Activated B cell treated with CpG ODN at 0.5 μM for 24 hours (primary cell): ENCODE data around the gene SLC24A1. TPM values are rescaled to one million over a fixed set of nuclear protein-coding genes. Genes with fewer than 3 reads are reported as not detected.

ENCODE experiments used
- ATAC-seq: fragments of 200-7000 bp; cut with Tn5 transposase; one replicate; pipeline ENCODE4 v1.10.0; 2021; ENCODE audit warnings: low read depth, mild to moderate bottlenecking, moderate library complexity
- CTCF ChIA-PET: fragments of 350-600 bp; sonication (Branson Sonifier 250); formaldehyde crosslinking; loops from one replicate; lab custom pipeline; 2021; ENCODE audit warnings: antibody characterized with exemption; lab: Charles Lee
- POLR2A ChIA-PET: fragments of 350-600 bp; sonication (Branson Sonifier 250); formaldehyde crosslinking; loops from one replicate; lab custom pipeline; 2021; ENCODE audit warnings: antibody characterized with exemption; lab: Charles Lee
- DNase-seq: peaks from one replicate; pipeline ENCODE4 v3.0.0; 2022
- H3K27ac Mint-ChIP-seq: one replicate; pipeline ENCODE4 v1.8.0; 2020; ENCODE audit warnings: mixed read lengths
- H3K27me3 Mint-ChIP-seq: one replicate; pipeline ENCODE4 v1.8.0; 2021; ENCODE audit warnings: mixed read lengths
- H3K36me3 Mint-ChIP-seq: one replicate; pipeline ENCODE4 v1.8.0; 2021; ENCODE audit warnings: low read depth, mixed read lengths
- H3K4me1 Mint-ChIP-seq: one replicate; pipeline ENCODE4 v1.8.0; 2021; ENCODE audit warnings: mixed read lengths
- H3K4me3 Mint-ChIP-seq: one replicate; pipeline ENCODE4 v1.8.0; 2020; ENCODE audit warnings: mild to moderate bottlenecking, mixed read lengths
- H3K9me3 Mint-ChIP-seq: one replicate; pipeline ENCODE4 v1.8.0; 2020; ENCODE audit warnings: mixed read lengths
- intact Hi-C: fragments of 100-400 bp; cut with micrococcal nuclease; formaldehyde crosslinking; loops from one replicate; pipeline ENCODE4 v1.15.1; 2024
- total RNA-seq: library from RNA; stranded (reverse); gene quantifications from 2 replicates; pipeline ENCODE4 v1.2.3, GENCODE V29; 2022
- TF ChIP-seq, protein P1 (sequence below): fragments of 200-600 bp; IDR thresholded peaks from one replicate; pipeline ENCODE4 v1.8.0; 2022; ENCODE audit warnings: antibody characterized with exemption, mild to moderate bottlenecking

The SLC24A1 gene
- total RNA-seq, 1 donor from 2014 or later, result 4.6 TPM

DNA sequence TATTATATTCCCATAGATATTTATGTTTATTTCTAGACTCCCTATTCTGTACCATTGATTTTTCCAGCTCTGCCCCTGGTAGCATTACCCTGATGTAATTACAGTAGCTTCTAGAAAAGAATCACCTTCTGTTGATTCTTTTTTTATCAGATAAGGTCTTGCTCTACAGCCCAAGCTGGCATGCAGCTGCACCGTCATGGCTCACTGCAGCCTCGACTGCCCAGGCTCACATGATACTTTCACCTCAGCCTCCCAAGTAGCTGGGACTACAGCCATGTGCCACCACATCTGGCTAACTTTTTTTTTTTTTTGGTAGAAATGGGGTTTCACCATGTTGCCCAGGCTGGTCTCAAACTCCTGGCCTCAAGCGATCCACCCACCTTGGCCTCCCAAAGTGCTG is 41.8 kb downstream of the SLC24A1 start:
- H3K36me3 Mint-ChIP-seq, result peaks cover 78% of the 10 kb centered on the region
- POLR2A ChIA-PET, result interaction anchor here (0.7 to 1.0 kb wide), 3 partner anchors 12 to 206 kb away, joined by 3 read pairs; partner anchors contain the start of gene RAB11A

DNA sequence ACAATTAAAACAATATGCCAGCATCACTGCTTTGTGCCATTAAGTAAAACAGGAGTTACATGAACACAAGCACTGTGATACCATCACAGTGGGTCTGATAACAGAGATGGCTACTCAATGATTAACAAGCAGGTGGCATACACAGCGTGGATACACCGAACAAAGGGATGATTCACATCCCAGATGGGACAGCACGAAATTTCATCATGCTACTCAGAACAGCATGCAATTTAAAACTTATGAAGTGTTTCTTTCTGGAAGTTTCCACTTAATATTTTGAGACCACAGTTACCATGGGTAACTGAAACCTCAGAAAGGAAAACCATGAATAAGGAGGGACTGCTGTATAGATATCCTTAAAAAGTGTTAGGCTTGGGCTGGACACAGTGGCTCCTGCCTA is 44.5 kb downstream of the SLC24A1 start:
- TF ChIP-seq, protein P1, sequence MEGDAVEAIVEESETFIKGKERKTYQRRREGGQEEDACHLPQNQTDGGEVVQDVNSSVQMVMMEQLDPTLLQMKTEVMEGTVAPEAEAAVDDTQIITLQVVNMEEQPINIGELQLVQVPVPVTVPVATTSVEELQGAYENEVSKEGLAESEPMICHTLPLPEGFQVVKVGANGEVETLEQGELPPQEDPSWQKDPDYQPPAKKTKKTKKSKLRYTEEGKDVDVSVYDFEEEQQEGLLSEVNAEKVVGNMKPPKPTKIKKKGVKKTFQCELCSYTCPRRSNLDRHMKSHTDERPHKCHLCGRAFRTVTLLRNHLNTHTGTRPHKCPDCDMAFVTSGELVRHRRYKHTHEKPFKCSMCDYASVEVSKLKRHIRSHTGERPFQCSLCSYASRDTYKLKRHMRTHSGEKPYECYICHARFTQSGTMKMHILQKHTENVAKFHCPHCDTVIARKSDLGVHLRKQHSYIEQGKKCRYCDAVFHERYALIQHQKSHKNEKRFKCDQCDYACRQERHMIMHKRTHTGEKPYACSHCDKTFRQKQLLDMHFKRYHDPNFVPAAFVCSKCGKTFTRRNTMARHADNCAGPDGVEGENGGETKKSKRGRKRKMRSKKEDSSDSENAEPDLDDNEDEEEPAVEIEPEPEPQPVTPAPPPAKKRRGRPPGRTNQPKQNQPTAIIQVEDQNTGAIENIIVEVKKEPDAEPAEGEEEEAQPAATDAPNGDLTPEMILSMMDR, result no peak
- no peaks in the 10 kb centered on the region for H3K9me3 Mint-ChIP-seq
- peaks cover 22% of the 10 kb centered on the region for H3K4me1 Mint-ChIP-seq
- peaks cover 85% of the 10 kb centered on the region for H3K36me3 Mint-ChIP-seq
- ATAC-seq (no peak), DNase-seq (no peak)
- CTCF ChIA-PET, result no interaction called here
- H3K27ac Mint-ChIP-seq, result no peak overlapping the region
- POLR2A ChIA-PET, result no interaction called here
- no peaks in the 10 kb centered on the region for H3K27me3 Mint-ChIP-seq
- H3K4me3 Mint-ChIP-seq, result no peak overlapping the region
- intact Hi-C loops, result no loop called here

More for the DNA sequence above, 41.8 kb downstream of the SLC24A1 start:
- peak; percentile 91 for ATAC-seq
- CTCF ChIA-PET, result interaction anchor here (0.7 to 1.1 kb wide), 2 partner anchors 206 to 723 kb away, joined by 3 read pairs; partner anchors contain the start of genes MAP2K1 and RAB11A
- Mint-ChIP-seq H3K27me3 (no peaks in the 10 kb centered on the region), H3K9me3 (no peaks in the 10 kb centered on the region), H3K4me1 (peaks cover 36% of the 10 kb centered on the region), H3K4me3 (no peak overlapping the region), H3K27ac (peak overlapping the region; percentile 76)
- TF ChIP-seq, protein P1, result no peak
- intact Hi-C loops, result loop anchor here (5.0 kb wide), 1 partner anchor 44 kb away; no protein-coding TSS in a partner anchor
- DNase-seq, result no peak

DNA sequence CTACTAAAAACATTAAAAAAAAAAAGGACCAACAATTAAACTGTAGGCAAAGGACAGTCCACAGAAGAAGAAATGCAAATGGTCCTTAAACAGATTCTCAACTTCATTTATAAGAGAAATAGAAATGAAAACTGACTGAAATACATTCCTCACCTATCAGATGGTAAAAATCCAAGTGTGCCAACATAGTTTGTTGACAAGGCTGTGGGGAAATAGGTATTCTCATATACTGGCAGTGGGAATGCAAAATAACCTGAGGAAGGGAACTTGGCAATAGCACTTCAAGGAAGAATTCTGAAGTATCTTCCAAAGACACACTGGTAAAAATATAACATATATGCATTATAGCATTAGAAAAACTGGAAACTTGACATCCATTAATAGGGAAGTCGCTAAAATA is 53.8 kb downstream of the SLC24A1 start:
- ChIA-PET CTCF (no interaction called here), POLR2A (interaction anchor here (0.5 kb wide), 1 partner anchor 12 kb away, joined by 3 read pairs; no protein-coding TSS in a partner anchor)
- no peaks in the 10 kb centered on the region for H3K9me3 Mint-ChIP-seq
- DNase-seq (no peak), ATAC-seq (no peak)
- H3K27me3 Mint-ChIP-seq, result no peaks in the 10 kb centered on the region
- TF ChIP-seq, protein P1, result no peak
- intact Hi-C loops, result no loop called here
- peaks cover 64% of the 10 kb centered on the region for H3K36me3 Mint-ChIP-seq
- no peaks in the 10 kb centered on the region for H3K4me1 Mint-ChIP-seq
- H3K27ac Mint-ChIP-seq, result no peak overlapping the region
- H3K4me3 Mint-ChIP-seq, result no peak overlapping the region

DNA sequence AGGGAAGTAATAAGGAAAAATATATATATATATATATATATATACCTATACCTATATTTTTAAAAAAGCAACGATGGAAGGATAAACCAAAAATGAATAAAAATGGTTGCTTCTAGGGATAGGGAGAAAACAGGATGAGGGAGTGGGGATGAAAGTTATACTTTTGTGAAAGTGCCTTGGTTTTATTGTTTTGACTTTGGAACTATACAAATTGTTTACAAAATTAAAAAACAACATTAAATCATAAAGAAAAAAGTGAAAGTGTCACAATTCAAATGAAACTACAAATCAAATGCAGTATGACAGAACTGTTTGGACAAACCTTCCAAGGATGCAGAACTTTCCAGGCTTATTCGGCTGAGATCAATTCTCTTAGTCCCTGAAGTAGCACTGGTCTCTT is 54.4 kb downstream of the SLC24A1 start:
- Mint-ChIP-seq H3K27ac (no peak overlapping the region), H3K27me3 (no peaks in the 10 kb centered on the region), H3K9me3 (no peaks in the 10 kb centered on the region), H3K4me1 (no peaks in the 10 kb centered on the region), H3K36me3 (peaks cover 63% of the 10 kb centered on the region), H3K4me3 (no peak overlapping the region)
- intact Hi-C loops, result no loop called here
- ATAC-seq (no peak), DNase-seq (no peak)
- TF ChIP-seq, protein P1, result no peak
- ChIA-PET CTCF (no interaction called here), POLR2A (no interaction called here)

DNA sequence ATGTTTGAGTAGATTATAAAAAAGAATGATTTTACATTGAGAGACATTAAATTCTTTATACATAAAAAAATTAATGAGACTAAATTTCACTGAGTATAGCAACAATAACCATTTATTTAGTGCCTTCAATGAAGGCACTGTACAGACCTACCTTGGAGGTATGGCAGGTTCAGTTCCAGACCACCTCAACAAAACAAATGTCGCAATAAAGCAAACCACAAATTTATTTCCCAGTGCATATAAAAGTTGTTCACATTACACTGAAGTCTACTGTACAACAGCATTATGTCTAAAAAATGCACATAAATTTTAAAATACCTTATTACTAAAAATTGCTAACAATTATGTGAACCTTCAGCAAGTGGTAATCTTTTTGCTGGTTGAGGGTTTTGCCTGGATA is 58.8 kb downstream of the SLC24A1 start:
- H3K4me1 Mint-ChIP-seq, result no peaks in the 10 kb centered on the region
- no peak overlapping the region for H3K27ac Mint-ChIP-seq
- TF ChIP-seq, protein P1, result no peak
- H3K9me3 Mint-ChIP-seq, result no peaks in the 10 kb centered on the region
- DNase-seq (no peak), ATAC-seq (no peak)
- POLR2A ChIA-PET, result no interaction called here
- peaks cover 38% of the 10 kb centered on the region for H3K36me3 Mint-ChIP-seq
- no peaks in the 10 kb centered on the region for H3K27me3 Mint-ChIP-seq
- H3K4me3 Mint-ChIP-seq, result no peak overlapping the region
- CTCF ChIA-PET, result no interaction called here
- intact Hi-C loops, result loop anchor here (10.0 kb wide), 1 partner anchor 54 kb away; no protein-coding TSS in a partner anchor
